SIG-M5 treated with dmso at 0.1 percent for 504 hours (cell line): ENCODE results near the gene SFMBT2.
"Not testable (repeated sequence)": the region's sequence is repeated elsewhere in the genome, so short reads cannot be mapped to it uniquely, and the experiment has no call there.

Experiments
- DNase-seq: peaks from one replicate; lab custom pipeline; 2025; ENCODE audit not compliant: unreplicated experiment; lab: John Stamatoyannopoulos, UW

SFMBT2 gene

DNA sequence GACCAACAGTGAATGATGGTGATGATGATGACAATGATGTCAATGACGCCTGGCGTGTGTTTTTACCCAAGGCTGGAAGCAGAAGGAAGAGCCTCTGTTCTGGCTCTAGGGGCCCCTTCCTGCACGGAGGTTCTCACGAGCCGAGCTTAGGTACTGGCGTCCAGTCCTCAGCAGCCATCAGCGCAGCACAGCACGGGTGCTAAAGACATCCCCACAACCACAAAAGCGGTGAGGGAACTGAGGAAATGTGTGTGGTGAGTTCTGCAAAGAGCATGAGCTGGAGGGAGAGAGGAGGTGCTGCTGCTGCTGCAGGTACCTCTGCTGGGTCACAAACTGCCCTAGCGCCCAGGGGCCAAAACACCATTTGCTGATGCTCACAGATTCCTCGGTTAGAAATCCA, 81.6 kb downstream of the SFMBT2 start:
- no peak for DNase-seq

DNA sequence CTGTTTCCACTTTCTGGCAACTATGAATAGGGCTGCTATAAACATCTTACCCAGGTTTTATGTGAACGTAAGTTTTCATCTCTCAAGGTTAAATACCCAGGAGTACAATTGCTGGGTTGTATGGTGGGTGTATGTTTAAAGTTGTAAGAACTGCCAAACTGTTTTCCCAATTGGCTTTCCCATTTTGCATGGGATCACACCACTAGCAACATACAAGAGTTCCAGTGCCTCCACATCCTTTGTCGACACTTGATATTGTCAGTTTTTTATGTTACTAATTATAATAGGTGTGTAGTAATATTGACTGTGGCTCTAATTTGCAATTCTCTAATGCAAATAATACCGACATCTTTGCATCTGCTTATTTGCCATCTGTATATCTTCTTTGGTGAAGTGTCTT, 82.9 kb downstream of the SFMBT2 start:
- DNase-seq, result no peak

DNA sequence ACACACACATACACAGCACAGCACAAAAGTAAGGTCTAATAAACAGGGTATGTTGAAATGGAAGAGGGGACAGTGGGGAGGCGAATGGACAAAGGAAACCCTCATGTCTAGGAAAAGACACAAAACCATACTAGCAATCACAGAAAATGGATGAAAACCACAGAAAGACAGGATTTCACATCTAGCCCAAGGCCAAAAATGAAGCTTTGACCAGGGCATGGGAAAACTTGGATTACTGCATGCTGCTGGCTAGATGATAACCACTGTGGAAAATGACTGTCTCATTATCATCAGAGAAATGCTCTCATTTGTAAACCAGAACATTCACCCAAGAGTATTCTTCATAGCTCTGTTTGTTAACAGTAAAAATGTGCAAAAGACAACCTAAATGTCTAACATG, 88.2 kb downstream of the SFMBT2 start:
- DNase-seq, result no peak

DNA sequence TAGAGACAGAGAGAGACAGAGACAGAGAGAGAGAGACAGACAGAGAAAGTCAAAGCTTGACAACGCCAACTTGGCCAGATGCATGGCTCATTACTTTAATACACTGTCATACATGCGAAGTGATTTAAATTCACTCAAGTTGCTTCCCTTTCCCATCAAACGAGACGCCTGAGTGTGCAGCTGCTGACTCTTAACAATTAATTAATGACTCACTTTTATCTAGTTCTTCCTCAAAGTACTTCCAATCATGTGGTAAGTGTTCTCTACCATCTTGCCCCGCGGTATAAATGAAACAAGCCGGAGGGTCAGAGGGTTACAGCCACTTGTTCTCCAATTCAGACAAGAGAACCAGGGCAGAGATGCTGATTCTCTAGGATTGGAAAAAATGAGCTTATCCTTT, 90.8 kb downstream of the SFMBT2 start:
- DNase-seq, result no peak

DNA sequence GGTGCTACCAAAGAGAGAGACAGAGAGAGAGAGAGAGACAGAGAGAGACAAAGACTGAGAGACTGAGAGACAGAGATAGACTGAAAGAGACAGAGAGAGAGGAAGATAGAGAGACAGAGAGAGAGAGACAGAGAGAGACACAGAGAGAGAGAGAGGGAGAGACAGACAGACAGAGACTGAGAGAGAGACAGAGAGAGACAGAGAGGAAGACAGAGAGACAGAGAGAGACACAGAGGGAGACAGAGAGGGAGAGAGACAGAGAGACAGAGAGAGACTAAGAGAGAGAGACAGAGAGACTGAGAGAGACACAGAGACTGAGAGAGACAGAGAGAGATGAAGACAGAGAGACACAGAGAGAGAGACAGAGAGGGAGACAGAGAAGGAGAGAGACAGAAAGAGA, 91.2 kb downstream of the SFMBT2 start:
- no peak for DNase-seq

DNA sequence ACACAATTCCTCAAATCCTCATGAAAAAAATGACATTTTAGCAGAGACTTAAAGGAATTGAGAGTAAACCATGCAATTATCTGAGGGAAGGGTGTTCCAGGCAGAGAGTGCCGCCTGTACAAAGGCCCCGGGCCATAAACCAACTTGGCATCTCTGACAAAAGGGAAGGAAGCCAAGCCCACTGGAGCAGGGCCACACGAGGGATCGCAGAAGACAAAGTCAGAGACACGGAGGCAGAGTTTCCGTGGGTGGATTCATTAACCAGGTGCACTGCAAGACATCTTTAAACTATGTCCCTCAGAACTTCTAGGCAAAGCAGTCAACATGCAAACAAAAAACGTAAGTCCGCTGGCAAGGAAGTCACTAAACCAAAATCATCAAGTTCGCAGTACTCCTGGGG, 92.0 kb downstream of the SFMBT2 start:
- DNase-seq, result no peak

DNA sequence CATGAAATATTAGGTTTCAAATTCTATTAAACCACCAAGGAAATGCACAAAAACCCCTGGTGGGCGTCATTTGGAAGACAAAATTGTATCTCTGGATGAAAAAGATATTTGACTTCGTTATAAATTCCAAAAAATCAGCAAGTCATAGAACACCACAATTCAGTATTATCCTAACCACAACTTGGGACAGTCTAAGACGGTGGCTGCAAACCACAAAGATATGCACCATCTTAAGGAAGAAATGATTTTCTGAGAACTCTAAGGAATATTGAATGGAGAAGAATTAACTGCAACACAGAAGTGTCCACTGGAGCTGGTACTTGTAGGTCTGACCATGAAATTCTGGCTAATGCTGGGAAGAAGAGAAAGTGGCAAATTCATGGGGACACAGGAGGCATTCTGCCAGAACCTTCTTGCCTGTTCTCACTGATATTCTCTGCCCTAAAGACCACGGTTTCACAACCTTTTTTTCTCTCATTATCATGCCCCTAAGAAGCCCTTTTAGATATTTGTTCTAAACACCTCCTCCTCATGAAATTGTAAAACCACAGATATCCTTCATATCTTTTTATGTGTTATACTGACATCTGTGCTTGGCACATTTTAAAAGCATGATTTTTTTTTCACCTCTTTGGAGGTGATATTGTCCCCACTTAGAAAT, 92.9 kb downstream of the SFMBT2 start:
- no peak for DNase-seq

DNA sequence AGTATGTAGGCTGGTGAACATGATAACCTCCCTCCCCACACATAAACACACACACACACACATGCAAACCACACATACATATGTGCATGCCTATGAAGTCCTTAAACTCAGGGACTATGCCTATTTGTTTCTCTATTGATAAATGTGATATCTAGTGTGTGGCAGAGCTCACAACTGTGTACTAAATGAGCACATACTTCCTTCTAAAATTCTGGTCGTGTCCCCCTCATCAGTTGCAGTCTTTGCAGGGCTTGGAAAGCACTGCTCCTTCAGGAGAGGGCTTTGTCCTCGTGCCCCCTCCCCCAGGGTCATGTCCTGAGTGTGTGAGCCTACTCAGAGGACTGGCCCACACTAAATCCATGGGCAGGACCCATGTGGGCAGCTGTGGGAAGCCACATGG, 94.0 kb downstream of the SFMBT2 start:
- no peak for DNase-seq

DNA sequence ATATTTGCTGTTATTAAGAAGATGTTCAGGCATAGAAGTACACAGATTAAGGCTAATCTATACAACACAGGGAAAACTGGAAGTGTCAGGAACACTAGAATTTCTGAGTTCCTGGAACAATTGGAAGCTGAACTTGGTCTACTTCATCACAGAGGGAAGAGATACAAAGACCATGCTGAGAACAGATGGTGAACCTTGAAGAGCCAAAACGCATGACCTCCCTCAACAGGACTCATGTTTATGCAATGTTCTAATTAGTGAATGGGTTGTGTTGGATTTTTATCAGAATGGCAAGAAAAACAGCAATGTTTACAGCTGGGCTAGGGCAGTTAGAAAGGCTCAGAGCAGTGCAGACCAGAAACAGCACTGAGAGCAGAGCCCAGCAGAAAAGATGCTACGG, 94.9 kb downstream of the SFMBT2 start:
- DNase-seq, result no peak

DNA sequence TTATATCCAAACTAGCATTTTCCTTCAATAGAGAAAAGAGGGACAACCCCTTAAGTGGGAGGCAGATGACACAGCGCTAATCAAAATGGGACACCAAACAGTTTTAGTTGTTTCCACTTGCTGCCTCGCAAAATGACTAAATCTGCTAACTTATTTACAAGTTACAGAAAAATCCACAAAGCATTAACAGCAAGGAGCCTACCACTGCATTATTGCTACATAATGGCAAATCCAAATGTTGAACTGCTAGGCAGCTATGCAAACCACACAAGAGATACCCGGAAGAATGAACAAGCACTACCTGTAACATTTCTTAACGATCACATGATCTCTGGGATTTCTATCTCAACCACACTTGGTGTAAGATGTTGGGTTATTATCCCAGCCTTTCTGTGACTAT, 96.7 kb downstream of the SFMBT2 start:
- DNase-seq, result no peak

DNA sequence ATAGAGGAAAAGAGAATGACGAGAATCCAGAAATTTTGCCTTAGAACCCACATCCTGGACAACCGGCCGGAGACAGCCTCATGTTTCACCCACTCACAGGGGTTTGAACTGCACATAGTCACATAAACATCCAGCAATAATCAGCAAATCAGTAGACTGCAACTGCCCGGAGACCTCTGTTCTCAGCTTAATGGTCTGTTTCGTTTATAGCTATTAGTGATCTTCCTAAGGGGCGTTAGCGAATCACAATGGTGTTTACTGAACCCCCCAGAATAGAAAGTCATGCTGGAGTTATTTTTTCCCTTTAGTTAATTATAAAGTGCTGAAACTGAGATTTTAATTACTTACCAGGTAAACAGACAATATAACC, 98.4 kb downstream of the SFMBT2 start:
- no peak for DNase-seq

DNA sequence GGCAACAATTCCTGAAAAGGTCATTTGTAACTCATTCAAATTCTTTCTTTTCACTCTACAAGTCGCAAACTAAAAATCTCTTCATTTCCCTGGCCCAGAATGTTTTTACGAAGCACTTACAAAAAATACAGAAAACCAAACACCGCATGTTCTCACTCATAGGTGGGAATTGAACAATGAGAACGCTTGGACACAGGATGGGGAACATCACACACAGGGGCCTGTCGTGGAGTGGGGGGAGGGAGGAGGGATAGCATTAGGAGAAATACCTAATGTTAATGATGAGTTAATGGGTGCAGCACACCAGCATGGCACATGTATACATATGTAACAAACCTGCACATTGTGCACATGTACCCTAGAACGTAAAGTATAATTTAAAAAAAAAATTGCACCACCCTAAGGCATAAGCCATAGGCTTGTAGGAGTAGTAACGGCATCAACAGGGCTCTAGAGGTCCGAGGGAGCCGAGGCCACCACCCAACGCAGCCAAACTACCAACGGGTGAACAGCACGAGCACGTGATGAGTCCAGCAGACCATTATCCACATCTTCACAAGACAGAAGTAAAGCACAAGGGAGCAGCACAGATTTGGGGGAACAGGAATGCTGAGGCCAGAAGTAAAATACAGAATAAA, 98.9 kb downstream of the SFMBT2 start:
- not testable (repeated sequence) for DNase-seq

DNA sequence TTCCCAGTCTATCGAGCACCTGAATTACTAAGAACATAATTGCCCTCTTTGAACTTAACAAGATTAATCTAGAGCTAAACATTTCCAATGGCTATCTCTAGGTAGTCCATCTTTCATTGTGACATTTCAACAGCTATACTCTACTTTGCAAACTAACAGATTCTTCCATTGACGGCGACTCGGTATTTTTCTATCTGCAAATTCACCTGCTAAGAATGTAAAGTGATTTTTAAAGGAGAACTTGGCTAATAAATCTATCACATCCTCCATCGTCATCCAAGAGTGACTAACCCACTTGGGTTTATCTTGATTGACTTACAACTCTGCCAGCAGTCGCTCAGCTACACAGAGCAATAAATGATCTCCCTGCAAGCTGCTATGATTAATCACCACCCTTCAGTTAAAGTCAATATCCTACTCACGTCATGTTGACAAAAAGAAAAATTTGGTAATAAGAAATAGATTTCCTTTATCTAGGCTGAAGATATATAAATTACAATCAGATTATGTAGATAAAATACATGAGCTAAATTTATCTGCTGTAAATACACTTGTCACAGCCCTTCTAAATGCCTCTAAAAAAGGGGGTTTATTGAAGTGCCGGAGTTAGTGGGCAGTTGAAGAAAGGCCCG, 99.5 kb downstream of the SFMBT2 start:
- peak; percentile 25 for DNase-seq

DNA sequence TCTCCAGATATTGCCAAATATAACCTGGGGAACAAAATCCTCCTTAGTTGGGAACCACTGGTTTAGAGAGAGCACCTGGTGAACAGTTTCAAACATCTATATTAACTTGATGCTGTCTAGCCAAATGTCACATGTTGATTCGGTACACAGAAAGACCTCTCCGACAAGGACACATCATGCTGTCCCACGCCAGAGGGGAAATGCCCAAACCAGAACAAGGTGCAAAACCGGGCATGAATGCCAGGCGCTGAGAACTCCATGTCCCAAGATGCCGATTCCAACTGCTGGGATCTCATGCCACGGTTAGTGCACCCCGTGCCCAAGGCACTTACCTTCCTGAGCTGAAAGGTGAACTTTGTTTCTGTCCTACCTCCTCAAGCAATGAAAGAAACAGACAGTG, 100.8 kb downstream of the SFMBT2 start:
- DNase-seq, result no peak

DNA sequence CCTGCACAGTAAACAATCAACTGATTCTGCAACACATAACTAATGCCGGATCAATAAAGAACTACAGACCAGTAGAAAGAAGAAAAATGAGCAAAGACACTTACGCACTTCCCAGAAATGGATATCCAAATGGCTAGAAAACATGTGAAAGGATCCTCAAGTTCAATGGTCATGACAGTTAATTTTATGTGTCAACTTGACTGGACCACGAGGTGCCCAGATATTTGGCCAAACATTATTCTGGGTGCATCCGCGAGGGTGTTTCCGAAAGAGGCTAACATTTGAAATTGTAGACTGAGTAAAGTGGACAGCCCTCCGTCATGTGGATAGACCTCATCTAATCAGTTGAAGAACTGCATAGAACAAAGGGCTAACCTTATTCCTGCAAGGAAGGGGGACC, 102.0 kb downstream of the SFMBT2 start:
- no peak for DNase-seq

DNA sequence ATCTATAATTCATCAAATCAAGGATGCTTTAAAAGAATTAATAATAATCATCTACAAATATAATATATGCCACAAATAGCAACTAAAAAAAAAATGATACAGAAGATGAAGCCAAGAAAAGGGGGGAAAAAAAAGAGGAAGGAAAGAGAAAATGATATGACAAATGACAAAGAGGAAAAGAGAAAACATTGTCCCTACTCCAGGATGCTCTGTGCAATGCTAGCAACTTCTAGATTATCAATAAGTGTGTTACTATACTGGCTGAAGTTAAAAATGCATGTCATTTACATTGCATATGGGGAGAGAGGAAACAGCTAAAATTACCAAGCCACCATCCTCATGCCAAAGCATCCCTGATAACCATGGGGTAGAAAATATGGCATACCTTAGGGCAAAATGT, 104.2 kb downstream of the SFMBT2 start:
- no peak for DNase-seq

DNA sequence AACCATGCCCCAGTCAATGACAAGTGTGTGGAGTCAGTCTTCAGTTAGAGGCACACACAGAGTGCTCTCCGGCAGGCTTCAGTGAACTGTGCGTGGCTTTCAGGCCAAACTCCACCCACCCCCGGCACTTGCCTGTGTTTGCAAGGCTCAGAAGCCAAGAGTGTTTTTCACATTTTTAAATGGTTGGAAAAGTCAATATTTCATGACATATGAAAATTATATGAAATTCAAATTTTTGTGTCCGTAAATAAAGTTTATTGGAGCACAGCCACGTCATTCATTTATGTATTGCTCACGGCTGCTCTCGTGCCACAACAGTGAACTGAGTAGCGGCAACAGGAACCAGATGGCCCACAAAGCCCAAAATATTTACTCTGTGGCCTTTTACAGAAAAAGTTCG, 104.7 kb downstream of the SFMBT2 start:
- DNase-seq, result no peak

DNA sequence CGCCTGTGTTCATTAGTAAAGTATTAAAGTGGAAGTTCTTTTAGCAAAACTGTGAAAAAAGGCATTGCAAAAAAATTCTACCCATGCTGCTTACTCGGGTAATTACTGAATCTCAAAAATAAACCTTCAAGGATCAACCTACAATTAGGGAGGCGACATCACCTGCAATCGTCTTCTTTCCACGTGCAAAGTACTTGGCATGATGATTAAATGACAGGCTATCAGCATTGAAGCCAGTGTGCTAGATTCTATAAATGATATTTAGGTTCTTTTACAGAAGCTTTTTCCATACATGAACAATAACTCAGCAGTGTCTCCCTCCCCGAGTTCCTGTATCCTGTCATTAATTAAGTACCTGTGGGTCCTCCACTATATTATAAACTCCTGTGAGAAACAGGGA, 105.8 kb downstream of the SFMBT2 start:
- DNase-seq, result no peak

DNA sequence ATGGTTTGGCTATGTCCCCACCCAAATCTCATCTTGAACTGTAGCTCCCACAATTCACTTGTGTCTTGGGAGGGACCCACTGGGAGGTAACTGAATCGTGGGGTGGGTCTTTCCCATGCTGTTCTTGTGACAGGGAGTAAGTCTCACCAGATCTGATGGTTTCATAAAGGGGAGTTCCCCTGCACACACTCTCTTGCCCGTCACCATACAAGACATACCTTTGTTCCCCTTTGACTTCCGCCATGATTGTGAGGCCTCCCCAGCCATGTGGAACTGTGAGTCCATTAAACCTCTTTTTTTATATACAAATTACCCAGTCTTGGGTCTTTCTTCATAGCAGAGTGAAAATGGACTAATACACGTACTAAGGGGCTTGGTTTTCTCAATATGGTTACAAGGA, 106.7 kb downstream of the SFMBT2 start:
- no peak for DNase-seq

DNA sequence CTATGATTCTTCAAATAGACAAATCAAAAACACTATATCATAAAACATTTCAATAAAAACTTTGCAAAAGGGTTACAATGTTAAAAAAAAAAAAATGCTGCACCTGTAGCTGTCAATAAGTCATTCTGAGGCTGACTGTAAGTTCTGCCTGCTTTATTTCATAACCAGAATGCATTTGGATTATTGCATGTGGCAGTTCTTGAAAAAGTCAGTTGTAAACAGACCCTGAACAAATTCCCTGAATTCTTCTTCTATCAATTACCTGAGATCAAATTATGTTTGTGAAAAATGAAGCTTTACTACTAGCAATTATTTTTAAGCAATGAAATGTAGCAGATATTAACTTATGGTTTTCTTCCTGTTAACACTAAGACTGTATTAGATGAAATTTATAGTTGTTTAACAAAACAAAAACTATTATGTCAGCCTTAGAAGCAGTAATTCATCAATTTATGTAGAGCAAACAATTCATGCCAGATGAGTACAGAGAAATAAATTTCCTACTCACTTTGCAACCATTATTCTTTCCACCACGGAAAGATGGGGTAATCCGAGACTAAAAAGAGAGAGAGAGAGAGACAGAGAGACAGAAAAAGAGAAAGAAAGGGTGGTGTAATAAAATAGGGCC, 107.8 kb downstream of the SFMBT2 start:
- no peak for DNase-seq

DNA sequence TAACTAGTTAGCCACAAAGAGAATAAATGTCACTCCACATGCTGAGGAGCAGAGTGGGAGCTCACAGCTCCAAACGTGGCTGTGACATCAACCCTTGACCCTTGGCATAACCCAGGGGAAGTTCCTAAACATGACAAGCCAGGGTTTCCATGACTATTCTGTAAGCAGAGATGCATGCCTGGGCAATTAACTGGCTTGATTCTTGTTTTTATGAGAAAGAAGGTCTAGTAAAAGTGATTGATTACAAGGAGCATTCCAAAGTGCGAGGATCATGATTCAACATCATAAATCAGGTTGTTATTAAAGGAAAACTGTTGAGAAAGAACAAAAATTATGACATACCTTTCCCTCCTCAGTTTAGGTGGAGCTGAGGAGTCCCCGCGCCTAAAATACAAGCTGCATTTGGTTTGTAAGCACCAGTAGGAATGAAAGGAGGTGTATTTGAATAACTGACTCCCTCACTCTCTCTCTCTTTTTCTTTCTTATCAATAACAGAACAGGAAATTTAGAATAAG, 108.4 kb downstream of the SFMBT2 start:
- DNase-seq, result no peak
